DOHH2 (cell line): Measurements from ENCODE around the gene MAN2C1.

Experiments
- EZH2phosphoT487 ChIP-seq: fragments of 200-600 bp; sonication (generic); IDR thresholded peaks from 2 replicates; pipeline ENCODE4 v1.6.1; 2017; ENCODE audit warnings: borderline replicate concordance, mild to moderate bottlenecking, antibody characterized with exemption, low read length, moderate library complexity, mixed read lengths
- TF ChIP-seq, protein P1 (sequence below): fragments of 200-600 bp; sonication (generic); IDR thresholded peaks from one replicate; pipeline ENCODE4 v1.5.1; 2014; ENCODE audit warnings: antibody characterized with exemption, mild to moderate bottlenecking, low read depth, low read length; ENCODE audit not compliant: poor library complexity, severe bottlenecking

DNA sequence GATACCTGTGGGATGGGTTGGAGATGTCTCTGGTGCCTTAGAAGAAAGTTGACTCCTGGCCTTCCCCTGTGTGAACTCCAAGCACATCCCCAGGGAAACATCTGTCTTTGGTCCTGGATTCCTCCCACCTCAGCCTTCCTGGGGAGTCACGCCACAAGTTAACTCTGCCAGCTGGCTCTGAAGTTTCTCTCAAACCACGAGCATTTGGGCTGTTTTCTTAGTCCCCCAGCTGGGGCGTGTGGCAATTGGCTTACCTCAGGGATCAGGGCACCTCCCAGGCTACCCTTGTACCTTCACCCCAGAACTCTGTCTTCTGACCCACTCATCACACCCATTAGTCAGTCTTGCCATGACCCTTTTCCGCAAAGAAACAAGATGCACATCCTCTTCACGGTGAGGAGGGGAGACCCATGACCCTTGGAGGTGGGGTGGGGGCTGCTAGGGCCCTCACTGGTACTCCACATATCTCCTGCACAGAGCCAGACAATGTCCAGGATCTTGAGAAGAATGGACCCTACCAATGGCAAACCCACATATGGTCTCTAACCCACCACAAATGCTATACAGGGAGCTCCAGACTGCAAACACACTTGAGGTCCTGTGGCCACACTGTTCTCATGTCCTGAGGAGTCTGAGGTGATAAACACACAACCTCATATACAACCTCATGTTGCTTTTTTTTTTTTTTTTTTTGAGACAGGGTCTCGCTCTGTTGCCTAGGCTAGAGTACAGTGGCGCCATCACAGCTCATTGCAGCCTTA lies 17.6 kb downstream of the MAN2C1 start:
- TF ChIP-seq, protein P1, sequence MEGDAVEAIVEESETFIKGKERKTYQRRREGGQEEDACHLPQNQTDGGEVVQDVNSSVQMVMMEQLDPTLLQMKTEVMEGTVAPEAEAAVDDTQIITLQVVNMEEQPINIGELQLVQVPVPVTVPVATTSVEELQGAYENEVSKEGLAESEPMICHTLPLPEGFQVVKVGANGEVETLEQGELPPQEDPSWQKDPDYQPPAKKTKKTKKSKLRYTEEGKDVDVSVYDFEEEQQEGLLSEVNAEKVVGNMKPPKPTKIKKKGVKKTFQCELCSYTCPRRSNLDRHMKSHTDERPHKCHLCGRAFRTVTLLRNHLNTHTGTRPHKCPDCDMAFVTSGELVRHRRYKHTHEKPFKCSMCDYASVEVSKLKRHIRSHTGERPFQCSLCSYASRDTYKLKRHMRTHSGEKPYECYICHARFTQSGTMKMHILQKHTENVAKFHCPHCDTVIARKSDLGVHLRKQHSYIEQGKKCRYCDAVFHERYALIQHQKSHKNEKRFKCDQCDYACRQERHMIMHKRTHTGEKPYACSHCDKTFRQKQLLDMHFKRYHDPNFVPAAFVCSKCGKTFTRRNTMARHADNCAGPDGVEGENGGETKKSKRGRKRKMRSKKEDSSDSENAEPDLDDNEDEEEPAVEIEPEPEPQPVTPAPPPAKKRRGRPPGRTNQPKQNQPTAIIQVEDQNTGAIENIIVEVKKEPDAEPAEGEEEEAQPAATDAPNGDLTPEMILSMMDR, result no peak
- TF ChIP-seq EZH2phosphoT487, result no peak
